ENCODE data around the gene OXT. TPM values are rescaled to one million over a fixed set of nuclear protein-coding genes. Genes with fewer than 3 reads are reported as not detected.

OXT gene
- total and polyA plus RNA-seq, 2 of the 13 experiments (the other 11 are each of a cell fraction or from before 2014, with no cell fraction given), result not detected

DNA sequence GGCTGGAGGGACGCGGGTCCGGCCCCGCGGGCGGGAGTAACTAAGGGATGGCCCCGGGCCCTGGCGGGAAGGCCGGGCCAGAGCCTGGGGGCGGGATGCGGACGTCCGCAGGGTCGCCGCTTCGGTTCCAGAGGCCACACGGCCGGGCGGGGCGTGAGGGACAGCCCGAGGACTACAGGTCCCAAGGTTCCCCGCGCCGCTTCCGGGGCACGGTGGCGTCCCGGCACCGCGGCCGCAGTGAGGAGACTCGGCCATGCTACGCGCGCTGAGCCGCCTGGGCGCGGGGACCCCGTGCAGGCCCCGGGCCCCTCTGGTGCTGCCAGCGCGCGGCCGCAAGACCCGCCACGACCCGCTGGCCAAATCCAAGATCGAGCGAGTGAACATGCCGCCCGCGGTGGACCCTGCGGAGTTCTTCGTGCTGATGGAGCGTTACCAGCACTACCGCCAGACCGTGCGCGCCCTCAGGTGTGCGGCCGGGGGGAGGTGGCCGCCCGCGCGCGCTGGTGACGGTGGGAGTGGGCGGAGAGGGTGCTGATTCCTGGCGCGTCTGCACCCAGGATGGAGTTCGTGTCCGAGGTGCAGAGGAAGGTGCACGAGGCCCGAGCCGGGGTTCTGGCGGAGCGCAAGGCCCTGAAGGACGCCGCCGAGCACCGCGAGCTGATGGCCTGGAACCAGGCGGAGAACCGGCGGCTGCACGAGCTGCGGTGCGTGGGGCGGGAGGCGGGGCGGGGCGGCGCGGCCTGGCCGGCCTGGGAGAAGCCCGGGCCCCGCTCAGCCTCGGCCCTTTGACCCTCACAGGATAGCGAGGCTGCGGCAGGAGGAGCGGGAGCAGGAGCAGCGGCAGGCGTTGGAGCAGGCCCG lies 25.4 kb upstream of the OXT start, which contains the start of gene MRPS26 (continued):
- no peak; the same call in none of the 2 replicates for TF ChIP-seq PAX8 (CRISPR knock-in tag; IDR thresholded peaks at IDR 0.05; ENCODE audit: borderline replicate concordance)
- 0 out of 2 replicates have a peak, but pooled peaks have one; percentile 21 for TF ChIP-seq MIXL1 (CRISPR knock-in tag; IDR thresholded peaks at IDR 0.05)
- TF ChIP-seq MXD4 (CRISPR knock-in tag; IDR thresholded peaks at IDR 0.05), result peak; percentile 97
- TF ChIP-seq IRX3 (CRISPR knock-in tag; IDR thresholded peaks at IDR 0.05; ENCODE audit: borderline replicate concordance, low read depth), result no peak; the same call in 1 of the 2 replicates
- peak; percentile 90; the same call in 1 of the 2 replicates for TF ChIP-seq ZFP62 (CRISPR knock-in tag; IDR thresholded peaks at IDR 0.05)
- TF ChIP-seq TCF7L2 (IDR thresholded peaks at IDR 0.05; ENCODE audit: low read depth, low read length), result no peak
- TF ChIP-seq KLF16 (CRISPR knock-in tag; IDR thresholded peaks at IDR 0.05), result peak in 1 of 2 experiments; percentile 95; a peak in 2 of 4 replicates
- peak; percentile 88 for TF ChIP-seq WIZ (CRISPR knock-in tag; IDR thresholded peaks at IDR 0.05)
- TF ChIP-seq ZNF484 (CRISPR knock-in tag; IDR thresholded peaks at IDR 0.05; ENCODE audit: borderline replicate concordance, low read depth), result no peak
- TF ChIP-seq, protein P1, sequence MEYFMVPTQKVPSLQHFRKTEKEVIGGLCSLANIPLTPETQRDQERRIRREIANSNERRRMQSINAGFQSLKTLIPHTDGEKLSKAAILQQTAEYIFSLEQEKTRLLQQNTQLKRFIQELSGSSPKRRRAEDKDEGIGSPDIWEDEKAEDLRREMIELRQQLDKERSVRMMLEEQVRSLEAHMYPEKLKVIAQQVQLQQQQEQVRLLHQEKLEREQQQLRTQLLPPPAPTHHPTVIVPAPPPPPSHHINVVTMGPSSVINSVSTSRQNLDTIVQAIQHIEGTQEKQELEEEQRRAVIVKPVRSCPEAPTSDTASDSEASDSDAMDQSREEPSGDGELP (IDR thresholded peaks at IDR 0.05; ENCODE audit: borderline replicate concordance, low read depth), result peak; percentile 68; the same call in 1 of the 2 replicates
- no peak for TF ChIP-seq PTBP1 (IDR thresholded peaks at IDR 0.05; ENCODE audit: low read depth, low read length, poor library complexity, severe bottlenecking)
- peak; percentile 94; the same call in 1 of the 2 replicates for TF ChIP-seq STAT6 (CRISPR knock-in tag; IDR thresholded peaks at IDR 0.05; ENCODE audit: borderline replicate concordance)
- TF ChIP-seq ZNF782 (CRISPR knock-in tag; IDR thresholded peaks at IDR 0.05; ENCODE audit: borderline replicate concordance), result no peak; the same call in none of the 2 replicates
- peak; percentile 97 for TF ChIP-seq GABPB1 (CRISPR knock-in tag; IDR thresholded peaks at IDR 0.05)
- TF ChIP-seq RORA (CRISPR knock-in tag; IDR thresholded peaks at IDR 0.05), result no peak
- TF ChIP-seq ERF (CRISPR knock-in tag; IDR thresholded peaks at IDR 0.05), result peak; percentile 93
- peak; percentile 77 for TF ChIP-seq ZNF605 (CRISPR knock-in tag; IDR thresholded peaks at IDR 0.05)
- TF ChIP-seq TEAD3 (CRISPR knock-in tag; optimal IDR thresholded peaks at IDR 0.05; ENCODE audit: borderline replicate concordance), result peak; percentile 57
- peak; percentile 93 for TF ChIP-seq BRF2 (CRISPR knock-in tag; IDR thresholded peaks at IDR 0.05)
- peak; percentile 30 for TF ChIP-seq RBM22 (optimal IDR thresholded peaks at IDR 0.05; ENCODE audit: low read length)
- TF ChIP-seq ZFY (CRISPR knock-in tag; IDR thresholded peaks at IDR 0.05), result peak; percentile 100
- TF ChIP-seq TAF1 (CRISPR knock-in tag; IDR thresholded peaks at IDR 0.05), result peak; percentile 92
- TF ChIP-seq CCDC6 (CRISPR knock-in tag; IDR thresholded peaks at IDR 0.05), result peak; percentile 99
- TF ChIP-seq, protein P2, sequence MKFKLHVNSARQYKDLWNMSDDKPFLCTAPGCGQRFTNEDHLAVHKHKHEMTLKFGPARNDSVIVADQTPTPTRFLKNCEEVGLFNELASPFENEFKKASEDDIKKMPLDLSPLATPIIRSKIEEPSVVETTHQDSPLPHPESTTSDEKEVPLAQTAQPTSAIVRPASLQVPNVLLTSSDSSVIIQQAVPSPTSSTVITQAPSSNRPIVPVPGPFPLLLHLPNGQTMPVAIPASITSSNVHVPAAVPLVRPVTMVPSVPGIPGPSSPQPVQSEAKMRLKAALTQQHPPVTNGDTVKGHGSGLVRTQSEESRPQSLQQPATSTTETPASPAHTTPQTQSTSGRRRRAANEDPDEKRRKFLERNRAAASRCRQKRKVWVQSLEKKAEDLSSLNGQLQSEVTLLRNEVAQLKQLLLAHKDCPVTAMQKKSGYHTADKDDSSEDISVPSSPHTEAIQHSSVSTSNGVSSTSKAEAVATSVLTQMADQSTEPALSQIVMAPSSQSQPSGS (CRISPR knock-in tag; IDR thresholded peaks at IDR 0.05), result no peak
- TF ChIP-seq POLR2A (IDR thresholded peaks at IDR 0.05; ENCODE audit: insufficient read depth in 1 of 2, low read depth in 2 of 2, low read length in 2 of 2), result peak; percentile 77 to 94
